GM19351 (cell line): Measurements from ENCODE around the gene STOX2.

ENCODE experiments used
- ATAC-seq: cut with Tn5 transposase; IDR thresholded peaks from one replicate; pipeline ENCODE4 v1.9.1; 2021; ENCODE audit warnings: mild to moderate bottlenecking, moderate library complexity; ENCODE audit not compliant: unreplicated experiment

The STOX2 gene

DNA sequence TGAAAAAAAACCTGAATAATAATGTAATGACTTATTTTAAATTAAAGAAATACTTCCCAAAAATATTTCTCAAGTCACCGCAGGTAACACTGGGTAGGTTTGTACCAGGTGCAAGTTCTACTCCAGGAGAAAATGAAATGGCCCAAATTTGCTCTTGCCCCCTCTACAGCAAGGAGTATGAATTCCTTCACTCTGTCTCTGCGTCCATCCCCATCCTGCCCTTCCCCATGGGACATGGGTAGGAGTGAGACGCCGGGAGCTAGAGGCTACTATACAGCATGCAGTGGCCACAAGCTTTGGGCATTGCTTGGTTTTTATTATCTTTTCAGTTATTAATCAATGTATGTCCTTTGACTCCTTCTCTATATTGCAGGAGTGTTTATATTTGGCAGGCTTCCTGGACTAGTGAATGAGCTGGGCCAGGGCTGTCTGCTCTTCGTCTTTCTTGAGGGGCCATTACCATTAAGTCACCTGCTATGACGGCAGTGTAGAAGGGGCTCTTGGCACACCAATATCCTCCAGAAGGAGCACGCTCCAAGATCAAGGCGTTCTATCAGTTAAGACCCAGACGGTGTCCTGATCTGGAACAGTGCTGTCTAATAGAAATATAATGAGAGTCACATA is 162.9 kb downstream of the STOX2 start:
- ATAC-seq: no peak
